Measurements from ENCODE around the gene PRPSAP1.

PRPSAP1 gene

DNA sequence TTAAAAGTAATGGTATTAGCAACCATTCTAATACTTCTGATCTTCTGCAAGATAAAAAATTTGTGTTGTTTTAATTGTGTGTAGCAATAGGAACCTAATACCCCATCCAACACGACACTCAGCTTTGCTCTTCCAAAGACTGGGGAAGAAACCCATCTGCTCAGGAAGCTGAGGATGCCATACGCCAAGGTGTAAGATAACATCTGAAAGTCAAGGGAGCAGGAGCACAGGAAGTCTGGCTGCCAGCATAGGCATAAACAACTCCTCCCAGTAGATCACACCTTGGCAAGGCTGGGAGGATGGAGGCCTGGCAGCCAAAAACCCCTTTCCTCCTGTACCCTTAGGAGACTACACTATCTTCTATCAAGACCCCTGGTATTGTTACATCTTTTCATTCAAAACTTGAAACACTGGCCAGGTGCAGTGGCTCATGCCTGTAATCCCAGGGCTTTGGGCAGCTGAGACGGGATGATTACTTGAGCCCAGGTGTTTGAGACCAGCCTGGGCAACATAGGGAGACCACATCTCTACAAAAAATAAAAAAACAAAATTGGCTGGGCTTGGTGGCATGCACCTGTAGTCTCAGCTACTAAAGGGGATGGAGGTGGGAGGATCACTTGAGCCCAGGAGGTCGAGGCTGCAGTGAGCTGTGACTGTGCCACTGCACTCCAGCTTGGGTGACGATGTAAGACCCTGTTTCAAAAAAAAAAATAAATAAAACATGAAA, 25.0 kb upstream of the PRPSAP1 start:
- no peaks in the 10 kb centered on the region for H3K4me1 ChIP-seq (ENCODE audit: low read length)
- no peaks in the 10 kb centered on the region for H4K20me1 ChIP-seq (ENCODE audit: insufficient read depth, low read length)
- no peak overlapping the region for H3K4me3 ChIP-seq (ENCODE audit: low read length)
- H3K9me2 ChIP-seq (replicated peaks; ENCODE audit: insufficient read depth, low read length): no peaks in the 10 kb centered on the region
- H3K79me2 ChIP-seq (ENCODE audit: low read length): no peaks in the 10 kb centered on the region
- H3K27ac ChIP-seq (ENCODE audit: low read length): no peak overlapping the region
- no peak overlapping the region for H3K4me2 ChIP-seq (ENCODE audit: low read depth, low read length)
- no peak overlapping the region for H3K9ac ChIP-seq (ENCODE audit: low read length)
- H3K27me3 ChIP-seq (replicated peaks; ENCODE audit: insufficient read depth, low read length): peaks cover 10% of the 10 kb centered on the region
- peaks cover 3% of the 10 kb centered on the region for H3F3A ChIP-seq (ENCODE audit: insufficient read depth, low read length)
- TF ChIP-seq EZH2phosphoT487 (IDR thresholded peaks at IDR 0.05; ENCODE audit: low read length) (no peak), EZH2 (optimal IDR thresholded peaks at IDR 0.05; ENCODE audit: low read depth, low read length) (no peak), CTCF (IDR thresholded peaks at IDR 0.05; ENCODE audit: low read length) (no peak)
- no peaks in the 10 kb centered on the region for H3K9me3 ChIP-seq (replicated peaks; ENCODE audit: insufficient read depth, low read length)
- no peaks in the 10 kb centered on the region for H3K36me3 ChIP-seq (replicated peaks; ENCODE audit: insufficient read depth, low read length)
- H2AFZ ChIP-seq (ENCODE audit: low read length): no peak overlapping the region
- no peak for DNase-seq

- Histone ChIP-seq H3K9ac (ENCODE audit: low read length) (no peak overlapping the region), H3K79me2 (ENCODE audit: low read length) (no peaks in the 10 kb centered on the region), H4K20me1 (ENCODE audit: insufficient read depth, low read length) (no peaks in the 10 kb centered on the region), H3K9me2 (replicated peaks; ENCODE audit: insufficient read depth, low read length) (no peaks in the 10 kb centered on the region), H3K27me3 (replicated peaks; ENCODE audit: insufficient read depth, low read length) (peaks cover 3% of the 10 kb centered on the region; the same call in 1 of the 2 replicates), H3F3A (ENCODE audit: insufficient read depth, low read length) (no peaks in the 10 kb centered on the region), H2AFZ (ENCODE audit: low read length) (no peak overlapping the region), H3K27ac (ENCODE audit: low read length) (no peak overlapping the region), H3K4me1 (ENCODE audit: low read length) (no peaks in the 10 kb centered on the region), H3K4me3 (ENCODE audit: low read length) (no peak overlapping the region), H3K4me2 (ENCODE audit: low read depth, low read length) (no peak overlapping the region), H3K9me3 (replicated peaks; ENCODE audit: insufficient read depth, low read length) (no peaks in the 10 kb centered on the region), H3K36me3 (replicated peaks; ENCODE audit: insufficient read depth, low read length) (no peaks in the 10 kb centered on the region)
- DNase-seq: no peak
- TF ChIP-seq CTCF (IDR thresholded peaks at IDR 0.05; ENCODE audit: low read length) (no peak), EZH2phosphoT487 (IDR thresholded peaks at IDR 0.05; ENCODE audit: low read length) (no peak), EZH2 (optimal IDR thresholded peaks at IDR 0.05; ENCODE audit: low read depth, low read length) (no peak)
Measured at GRCh38 chr17:76376318-76377133, 22.8 kb upstream of the PRPSAP1 start.

DNA sequence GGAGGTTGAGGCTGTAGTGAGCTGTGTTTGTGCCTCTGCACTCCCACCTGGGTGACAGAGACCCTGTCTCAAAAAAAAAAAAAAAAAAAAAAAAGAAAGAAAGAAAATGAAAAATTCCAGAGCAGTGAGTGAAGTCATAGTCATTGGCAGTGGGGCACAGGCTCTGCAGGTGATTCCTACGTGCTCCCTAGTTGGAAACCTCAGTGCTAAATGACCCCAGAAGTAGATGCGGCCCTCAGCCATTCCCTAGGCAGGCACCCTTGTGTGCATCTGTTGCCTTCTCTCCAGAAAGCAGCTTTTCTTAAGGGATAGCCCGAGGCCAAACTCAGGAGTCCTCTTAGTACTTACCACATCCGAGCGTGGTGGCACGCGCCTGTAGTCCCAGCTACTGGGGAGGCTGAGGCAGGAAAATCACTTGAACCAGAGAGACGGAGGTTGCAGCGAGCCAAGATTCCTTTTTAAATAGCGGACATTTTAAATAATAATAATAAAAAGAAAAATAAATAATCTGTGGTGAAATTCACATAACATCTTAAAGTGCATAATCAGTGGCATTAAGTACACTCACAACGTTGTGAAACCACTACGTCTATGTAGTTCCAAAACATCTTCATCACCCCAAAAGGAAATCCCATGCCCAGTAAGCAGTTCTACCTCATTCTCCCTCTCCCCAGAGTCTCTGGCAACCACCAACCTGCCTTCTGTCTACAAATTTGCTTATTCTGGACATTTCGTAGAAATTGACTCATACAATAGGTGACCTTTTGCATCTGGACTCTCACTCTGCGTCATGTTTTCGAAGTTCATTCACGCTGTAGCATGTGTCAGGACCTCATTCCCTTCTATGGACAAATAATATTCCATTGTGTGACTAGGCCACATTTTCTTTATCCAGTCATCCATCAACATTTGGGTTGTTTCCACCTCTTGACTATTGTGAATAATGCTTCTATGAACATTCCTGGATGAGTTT, 18.2 kb upstream of the PRPSAP1 start:
- H3K4me1 ChIP-seq (ENCODE audit: low read length): no peaks in the 10 kb centered on the region
- H3K4me3 ChIP-seq (ENCODE audit: low read length): no peak overlapping the region
- no peaks in the 10 kb centered on the region for H3K9me3 ChIP-seq (replicated peaks; ENCODE audit: insufficient read depth, low read length)
- TF ChIP-seq EZH2phosphoT487 (IDR thresholded peaks at IDR 0.05; ENCODE audit: low read length): no peak
- no peak for TF ChIP-seq EZH2 (optimal IDR thresholded peaks at IDR 0.05; ENCODE audit: low read depth, low read length)
- no peak for TF ChIP-seq CTCF (IDR thresholded peaks at IDR 0.05; ENCODE audit: low read length)
- no peaks in the 10 kb centered on the region for H3K36me3 ChIP-seq (replicated peaks; ENCODE audit: insufficient read depth, low read length)
- H3F3A ChIP-seq (ENCODE audit: insufficient read depth, low read length): no peaks in the 10 kb centered on the region
- no peak overlapping the region for H2AFZ ChIP-seq (ENCODE audit: low read length)
- DNase-seq: no peak
- H3K27me3 ChIP-seq (replicated peaks; ENCODE audit: insufficient read depth, low read length): peaks cover 3% of the 10 kb centered on the region; the same call in 1 of the 2 replicates
- no peak overlapping the region for H3K9ac ChIP-seq (ENCODE audit: low read length)
- no peak overlapping the region for H3K27ac ChIP-seq (ENCODE audit: low read length)
- no peaks in the 10 kb centered on the region for H3K9me2 ChIP-seq (replicated peaks; ENCODE audit: insufficient read depth, low read length)
- H3K79me2 ChIP-seq (ENCODE audit: low read length): no peaks in the 10 kb centered on the region
- H4K20me1 ChIP-seq (ENCODE audit: insufficient read depth, low read length): no peaks in the 10 kb centered on the region
- no peak overlapping the region for H3K4me2 ChIP-seq (ENCODE audit: low read depth, low read length)

All from MM.1S (cell line).